ENCODE measurements around the gene CD47.

GRCh38 chr3:108122276-108122675 is 31.4 kb upstream of the CD47 start:
- TF ChIP-seq CTCF (IDR thresholded peaks at IDR 0.05) (no peak), EP300 (IDR thresholded peaks at IDR 0.05) (no peak), POLR2A (IDR thresholded peaks at IDR 0.05) (no peak)
